ACHN (cell line): Measurements from ENCODE around the gene FAM234A.
"Not testable (repeated sequence)": the region's sequence is repeated elsewhere in the genome, so short reads cannot be mapped to it uniquely, and the experiment has no call there.

Experiments used
- DNase-seq: peaks from one replicate; pipeline ENCODE4 v3.0.0-alpha.2; 2015
- in situ Hi-C: cut with HindIII; loops from 2 replicates; pipeline ENCODE4 v1.10.0; 2017; ENCODE audit warnings: low sequenced_read_pairs, low pct_ligation_motif_present, low pct_unique_long_range_greater_than_20kb

Gene FAM234A, protein sequence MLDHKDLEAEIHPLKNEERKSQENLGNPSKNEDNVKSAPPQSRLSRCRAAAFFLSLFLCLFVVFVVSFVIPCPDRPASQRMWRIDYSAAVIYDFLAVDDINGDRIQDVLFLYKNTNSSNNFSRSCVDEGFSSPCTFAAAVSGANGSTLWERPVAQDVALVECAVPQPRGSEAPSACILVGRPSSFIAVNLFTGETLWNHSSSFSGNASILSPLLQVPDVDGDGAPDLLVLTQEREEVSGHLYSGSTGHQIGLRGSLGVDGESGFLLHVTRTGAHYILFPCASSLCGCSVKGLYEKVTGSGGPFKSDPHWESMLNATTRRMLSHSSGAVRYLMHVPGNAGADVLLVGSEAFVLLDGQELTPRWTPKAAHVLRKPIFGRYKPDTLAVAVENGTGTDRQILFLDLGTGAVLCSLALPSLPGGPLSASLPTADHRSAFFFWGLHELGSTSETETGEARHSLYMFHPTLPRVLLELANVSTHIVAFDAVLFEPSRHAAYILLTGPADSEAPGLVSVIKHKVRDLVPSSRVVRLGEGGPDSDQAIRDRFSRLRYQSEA

GRCh38 chr16:234468-235305 is at the start of gene FAM234A:
TSS of gene FAM234A (plus strand) at chr16:234821. CDS start at chr16:254414, 19,593 bp downstream.
- in situ Hi-C loops: no loop called here

DNA sequence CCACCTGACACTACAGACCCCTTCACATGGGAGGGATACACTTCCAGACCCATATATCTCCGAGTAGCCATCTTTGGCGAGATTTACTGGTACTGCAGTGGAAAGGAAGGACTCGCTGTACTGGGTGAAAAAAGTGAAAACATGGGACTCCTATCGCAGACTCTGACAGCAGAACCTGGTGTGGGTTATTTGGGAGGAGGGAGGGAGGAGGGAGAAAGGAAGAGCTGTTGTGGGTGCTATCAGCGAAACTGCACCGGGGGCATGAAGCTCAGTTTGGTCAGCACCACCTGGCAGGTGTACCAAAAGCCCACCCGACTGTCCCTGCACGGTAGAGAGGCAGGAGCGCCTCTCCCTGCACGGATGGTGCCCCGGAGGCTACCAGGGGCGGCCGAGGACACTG is 49.4 kb upstream of the FAM234A start:
- in situ Hi-C loops: no loop called here
- no peak for DNase-seq

More at GRCh38 chr16:234468-235305, at the start of gene FAM234A:
- peak; percentile 96 for DNase-seq

DNA sequence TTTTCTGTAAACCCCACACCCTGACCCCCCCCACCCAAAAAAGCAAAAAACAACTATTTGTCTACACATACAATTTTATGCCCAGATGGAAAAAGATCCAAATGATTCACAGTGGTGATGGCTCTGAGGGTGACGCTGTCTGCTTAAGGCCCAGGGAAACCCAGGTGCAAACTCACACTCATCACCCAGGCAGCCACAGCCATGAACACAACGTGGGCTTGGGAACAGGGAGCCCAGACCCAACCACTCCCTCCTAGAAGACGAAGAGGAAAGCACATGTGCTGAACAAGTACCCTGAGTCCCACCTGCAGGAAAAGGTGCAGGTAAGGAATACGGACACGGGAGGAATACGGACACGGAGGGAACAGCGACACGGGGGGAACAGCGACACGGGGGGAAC is 48.9 kb upstream of the FAM234A start:
- DNase-seq: no peak
- in situ Hi-C loops: no loop called here

GRCh38 chr16:187330-187729 is 47.3 kb upstream of the FAM234A start:
- in situ Hi-C loops: no loop called here

GRCh38 chr16:188674-189073 is 45.9 kb upstream of the FAM234A start:
- DNase-seq: no peak

More at GRCh38 chr16:187330-187729, 47.3 kb upstream of the FAM234A start:
- DNase-seq: no peak

GRCh38 chr16:189604-190186 is 44.9 kb upstream of the FAM234A start:
- DNase-seq: no peak
- in situ Hi-C loops: no loop called here

More at GRCh38 chr16:188674-189073, 45.9 kb upstream of the FAM234A start:
- in situ Hi-C loops: no loop called here

GRCh38 chr16:191831-192230 is 42.8 kb upstream of the FAM234A start:
- in situ Hi-C loops: no loop called here

DNA sequence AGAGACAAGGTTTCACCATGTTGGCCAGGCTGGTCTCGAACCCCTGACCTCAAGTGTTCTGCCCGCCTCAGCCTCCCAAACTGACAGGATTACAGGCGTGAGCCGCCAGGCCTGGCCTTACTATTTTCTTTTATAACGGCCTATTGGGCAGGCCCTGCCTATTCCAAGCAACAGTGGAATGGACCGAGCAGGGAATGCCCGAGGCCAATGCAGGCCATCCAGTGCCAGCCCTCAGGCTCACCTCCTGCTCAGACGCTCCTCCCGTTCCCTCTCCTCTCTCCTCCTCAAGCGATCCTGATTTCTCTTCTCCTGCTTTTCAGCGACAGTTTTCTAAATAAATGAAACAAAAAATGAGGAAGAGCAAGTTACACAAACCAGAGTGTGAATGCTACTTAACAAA is 41.9 kb upstream of the FAM234A start:
- in situ Hi-C loops: no loop called here
- DNase-seq: no peak

More at GRCh38 chr16:191831-192230, 42.8 kb upstream of the FAM234A start:
- no peak for DNase-seq

DNA sequence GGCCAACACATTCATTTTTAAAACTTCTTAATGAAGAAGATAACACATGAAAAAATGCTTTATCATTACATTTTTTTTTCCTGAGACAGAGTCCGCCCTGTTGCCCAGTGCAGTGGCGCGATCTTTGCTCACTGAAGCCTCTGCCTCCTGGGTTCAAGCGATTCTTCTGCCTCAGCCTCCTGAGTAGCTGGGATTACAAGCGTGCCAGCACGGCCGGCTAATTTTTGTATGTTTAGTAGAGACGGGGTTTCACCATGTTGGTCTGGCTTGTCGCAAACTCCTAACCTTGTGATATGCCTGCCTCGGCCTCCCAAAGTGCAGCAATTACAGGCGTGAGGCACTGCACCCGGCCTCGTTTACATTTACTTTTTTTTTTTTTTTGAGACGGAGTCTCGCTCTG is 41.2 kb upstream of the FAM234A start:
- DNase-seq: no peak
- in situ Hi-C loops: no loop called here

DNA sequence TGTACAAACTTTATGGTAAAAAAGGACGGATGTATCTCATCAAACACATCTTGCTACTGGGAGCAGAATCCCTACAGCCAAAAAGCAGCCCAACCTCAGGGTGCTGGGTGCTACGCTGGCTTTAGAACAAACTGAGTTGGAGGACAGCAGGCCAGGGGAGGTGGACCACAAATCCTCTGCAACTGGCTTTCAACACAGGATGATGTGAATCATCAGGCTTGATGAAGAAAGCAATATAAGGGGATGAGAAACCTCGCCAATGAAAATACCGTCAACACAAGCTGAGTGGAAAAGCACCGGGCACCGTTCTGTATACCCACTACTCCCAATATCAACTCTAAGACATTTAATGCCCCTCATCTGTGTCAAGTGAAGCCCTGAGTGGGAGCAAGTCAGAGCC is 40.1 kb upstream of the FAM234A start:
- in situ Hi-C loops: no loop called here
- no peak for DNase-seq

- peak; percentile 48 for DNase-seq
- in situ Hi-C loops: no loop called here
Measured at GRCh38 chr16:200388-200787, 34.2 kb upstream of the FAM234A start.

- DNase-seq: no peak
- in situ Hi-C loops: no loop called here
Measured at GRCh38 chr16:203246-203645, 31.4 kb upstream of the FAM234A start.

DNA sequence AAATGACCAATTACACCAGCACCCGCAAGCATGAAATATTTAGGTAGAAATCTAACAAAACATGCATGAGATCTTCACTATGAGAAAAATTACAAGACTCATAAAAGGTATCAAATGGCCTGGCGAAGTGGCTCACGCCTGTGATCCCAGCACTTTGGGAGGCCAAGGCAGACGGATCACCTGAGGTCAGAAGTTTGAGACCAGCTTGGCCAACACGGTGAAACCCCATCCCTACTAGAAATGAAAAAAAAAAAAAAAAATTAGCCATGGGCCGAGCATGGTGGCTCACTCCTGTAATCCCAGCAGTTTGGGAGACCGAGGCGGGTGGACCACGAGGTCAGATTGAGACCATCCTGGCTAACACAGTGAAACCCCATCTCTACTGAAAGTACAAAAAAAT is 30.6 kb upstream of the FAM234A start:
- DNase-seq, in situ Hi-C loops: not testable (repeated sequence)

DNA sequence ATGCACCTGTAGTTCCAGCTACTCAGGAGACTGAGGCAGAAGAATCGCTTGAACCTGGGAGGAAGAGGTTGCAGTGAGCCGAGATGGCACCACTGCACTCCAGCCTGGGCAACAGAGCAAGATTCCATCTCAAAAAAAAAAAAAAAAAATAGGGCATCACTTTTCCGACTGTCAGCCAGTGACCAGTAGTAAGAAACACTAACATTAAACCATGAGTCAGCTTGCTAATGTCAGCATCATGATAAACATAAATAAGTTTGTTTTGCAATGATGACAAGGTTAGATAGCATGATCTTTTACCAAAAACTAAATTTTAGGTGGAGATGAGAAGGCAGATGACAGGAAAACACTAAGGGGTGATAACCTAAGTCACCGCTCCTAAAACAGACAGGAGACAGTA is 25.3 kb upstream of the FAM234A start:
- in situ Hi-C loops: not testable (repeated sequence)

GRCh38 chr16:211631-212180 is 22.9 kb upstream of the FAM234A start:
- DNase-seq: not testable (repeated sequence)

More for the DNA sequence above, 25.3 kb upstream of the FAM234A start:
- not testable (repeated sequence) for DNase-seq

GRCh38 chr16:212999-213398 is 21.6 kb upstream of the FAM234A start:
- no peak for DNase-seq
- in situ Hi-C loops: no loop called here

More at GRCh38 chr16:211631-212180, 22.9 kb upstream of the FAM234A start:
- in situ Hi-C loops: not testable (repeated sequence)

DNA sequence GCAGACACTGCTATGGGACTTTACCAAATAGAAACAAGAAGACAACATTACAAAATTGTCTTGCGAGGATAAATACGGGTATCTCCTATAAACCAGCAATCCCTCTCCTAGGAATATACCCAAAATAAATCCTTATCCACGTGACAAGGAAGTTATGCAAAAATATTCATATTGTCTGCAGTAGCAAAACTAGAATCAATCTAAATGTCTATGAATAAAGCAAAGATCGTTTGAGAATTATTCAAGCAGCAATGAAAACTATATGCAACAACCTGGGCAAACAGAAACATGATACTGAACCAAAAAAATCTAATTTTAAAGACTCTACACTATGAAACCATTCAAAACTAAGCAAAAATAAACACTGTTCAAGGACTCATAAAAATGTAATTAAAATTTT is 14.6 kb upstream of the FAM234A start:
- in situ Hi-C loops: no loop called here

GRCh38 chr16:228151-228851 is 6.3 kb upstream of the FAM234A start:
- in situ Hi-C loops: no loop called here
- peak; percentile 23 for DNase-seq

More for the DNA sequence above, 14.6 kb upstream of the FAM234A start:
- DNase-seq: no peak
